ENCODE measurements around the gene SEMG1.

DNA sequence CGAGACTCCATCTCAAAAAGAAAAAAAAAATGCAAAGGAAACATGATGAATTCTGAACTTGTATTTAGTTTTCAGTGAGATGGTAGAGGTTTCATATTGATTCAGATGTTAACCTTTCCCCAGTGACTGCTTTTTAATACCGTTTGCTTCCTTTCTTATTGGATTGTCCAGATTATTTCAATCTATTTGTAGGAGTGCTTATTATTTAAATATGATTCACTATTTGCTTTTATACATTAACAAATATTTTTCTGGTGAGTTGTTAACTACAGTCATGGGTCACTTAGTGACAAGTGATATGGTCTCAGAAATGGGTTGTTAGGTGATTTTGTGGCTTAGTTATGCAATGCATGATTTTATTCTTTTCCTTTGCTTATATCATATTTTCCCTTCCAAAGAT is 23.7 kb upstream of the SEMG1 start:
- TF ChIP-seq, protein P1, sequence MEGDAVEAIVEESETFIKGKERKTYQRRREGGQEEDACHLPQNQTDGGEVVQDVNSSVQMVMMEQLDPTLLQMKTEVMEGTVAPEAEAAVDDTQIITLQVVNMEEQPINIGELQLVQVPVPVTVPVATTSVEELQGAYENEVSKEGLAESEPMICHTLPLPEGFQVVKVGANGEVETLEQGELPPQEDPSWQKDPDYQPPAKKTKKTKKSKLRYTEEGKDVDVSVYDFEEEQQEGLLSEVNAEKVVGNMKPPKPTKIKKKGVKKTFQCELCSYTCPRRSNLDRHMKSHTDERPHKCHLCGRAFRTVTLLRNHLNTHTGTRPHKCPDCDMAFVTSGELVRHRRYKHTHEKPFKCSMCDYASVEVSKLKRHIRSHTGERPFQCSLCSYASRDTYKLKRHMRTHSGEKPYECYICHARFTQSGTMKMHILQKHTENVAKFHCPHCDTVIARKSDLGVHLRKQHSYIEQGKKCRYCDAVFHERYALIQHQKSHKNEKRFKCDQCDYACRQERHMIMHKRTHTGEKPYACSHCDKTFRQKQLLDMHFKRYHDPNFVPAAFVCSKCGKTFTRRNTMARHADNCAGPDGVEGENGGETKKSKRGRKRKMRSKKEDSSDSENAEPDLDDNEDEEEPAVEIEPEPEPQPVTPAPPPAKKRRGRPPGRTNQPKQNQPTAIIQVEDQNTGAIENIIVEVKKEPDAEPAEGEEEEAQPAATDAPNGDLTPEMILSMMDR (conservative IDR thresholded peaks at IDR 0.05; ENCODE audit: low read length), result no peak
- no peak for TF ChIP-seq EZH2phosphoT487 (IDR thresholded peaks at IDR 0.05; ENCODE audit: borderline replicate concordance)
